ENCODE results near the gene LRRC15. TPM values are rescaled to one million over a fixed set of nuclear protein-coding genes. Genes with fewer than 3 reads are reported as not detected.

Gene LRRC15
- total RNA-seq, 1 experiment from 2014 or later, result not detected

GRCh38 chr3:194323785-194324735 lies 45.5 kb downstream of the LRRC15 start:
- Histone ChIP-seq H4K20me1 (ENCODE audit: insufficient read depth) (no peaks in the 10 kb centered on the region), H3F3A (ENCODE audit: insufficient read depth, low read depth) (peaks cover 88% of the 10 kb centered on the region), H3K27me3 (ENCODE audit: insufficient read depth, low read depth) (no peaks in the 10 kb centered on the region), H3K27ac (peak overlapping the region; percentile 98), H3K9me2 (ENCODE audit: insufficient read depth) (no peaks in the 10 kb centered on the region), H3K4me3 (no peak overlapping the region), H3K4me2 (peak overlapping the region; percentile 86), H3K9me3 (ENCODE audit: insufficient read depth, low read depth) (peaks cover 14% of the 10 kb centered on the region), H3K4me1 (replicated peaks; ENCODE audit: insufficient read depth) (peaks cover 39% of the 10 kb centered on the region), H2AFZ (no peak overlapping the region), H3K36me3 (ENCODE audit: low read depth) (peaks cover 20% of the 10 kb centered on the region), H3K79me2 (ENCODE audit: low read depth) (peaks cover 31% of the 10 kb centered on the region)
- peak; percentile 60 to 72 for DNase-seq
- intact Hi-C loops (cut with micrococcal nuclease; ENCODE audit: unreplicated experiment), result loop anchor here (2.0 to 5.0 kb wide), 5 partner anchors 27 to 732 kb away; partner anchors contain the start of gene OPA1
- no TSS peak for BruUV-seq (replicated peaks)
- TF ChIP-seq EZH2 (IDR thresholded peaks at IDR 0.05; ENCODE audit: low read depth) (no peak), CTCF (conservative IDR thresholded peaks at IDR 0.05) (no peak)
- ChIA-PET CTCF (no interaction called here), POLR2A (ENCODE audit: unreplicated experiment) (no interaction called here)

GRCh38 chr3:194322678-194323211 lies 46.8 kb downstream of the LRRC15 start:
- H3K9me2 ChIP-seq (ENCODE audit: insufficient read depth), result no peaks in the 10 kb centered on the region
- CTCF ChIA-PET, result interaction anchor here (0.5 to 1.3 kb wide), 4 partner anchors 11 to 109 kb away, joined by 3 to 9 read pairs (median 4); no protein-coding TSS in a partner anchor
- H4K20me1 ChIP-seq (ENCODE audit: insufficient read depth), result no peaks in the 10 kb centered on the region
- peaks cover 30% of the 10 kb centered on the region for H3K36me3 ChIP-seq (ENCODE audit: low read depth)
- peak overlapping the region; percentile 86 for H3K4me2 ChIP-seq
- no TSS peak for BruUV-seq (replicated peaks)
- peaks cover 81% of the 10 kb centered on the region for H3F3A ChIP-seq (ENCODE audit: insufficient read depth, low read depth)
- H3K9me3 ChIP-seq (ENCODE audit: insufficient read depth, low read depth), result peaks cover 24% of the 10 kb centered on the region
- peak overlapping the region; percentile 44 for H2AFZ ChIP-seq
- H3K27me3 ChIP-seq (ENCODE audit: insufficient read depth, low read depth), result no peaks in the 10 kb centered on the region
- intact Hi-C loops (cut with micrococcal nuclease; ENCODE audit: unreplicated experiment), result loop anchor here (1.0 to 5.0 kb wide), 10 partner anchors 26 to 730 kb away; partner anchors contain the start of gene OPA1
- H3K4me1 ChIP-seq (replicated peaks; ENCODE audit: insufficient read depth), result peaks cover 39% of the 10 kb centered on the region
- H3K27ac ChIP-seq, result peak overlapping the region; percentile 98
- H3K4me3 ChIP-seq, result peak overlapping the region; percentile 74
- peak; percentile 97 to 99 for DNase-seq
- TF ChIP-seq CTCF (conservative IDR thresholded peaks at IDR 0.05), result no peak
- TF ChIP-seq EZH2 (IDR thresholded peaks at IDR 0.05; ENCODE audit: low read depth), result no peak
- peaks cover 41% of the 10 kb centered on the region for H3K79me2 ChIP-seq (ENCODE audit: low read depth)
- POLR2A ChIA-PET (ENCODE audit: unreplicated experiment), result interaction anchor here (0.5 to 1.2 kb wide), 27 partner anchors 26 to 1410 kb away, joined by 3 to 39 read pairs (median 4); partner anchors contain the start of gene HES1

All from PC-9 (cell line).